ENCODE data around the gene MCL1.
"Not testable (repeated sequence)": the region's sequence is repeated elsewhere in the genome, so short reads cannot be mapped to it uniquely, and the experiment has no call there.

The MCL1 gene

GRCh38 chr1:150604226-150604588, 24.8 kb upstream of the MCL1 start:
- DNase-seq (ENCODE audit: extremely low spot score, insufficient read length, low read depth) (no peak), FAIRE-seq (no peak)

- no peak for FAIRE-seq
- no peak for DNase-seq (ENCODE audit: extremely low spot score, insufficient read length, low read depth)
Measured at GRCh38 chr1:150603711-150604110, 24.3 kb upstream of the MCL1 start.

- not testable (repeated sequence) for FAIRE-seq; DNase-seq (ENCODE audit: extremely low spot score, insufficient read length, low read depth)
Measured at GRCh38 chr1:150602372-150602771, 23.0 kb upstream of the MCL1 start.

GRCh38 chr1:150601540-150601939, 22.1 kb upstream of the MCL1 start:
- DNase-seq (ENCODE audit: extremely low spot score, insufficient read length, low read depth) = no peak
- no peak for FAIRE-seq

- not testable (repeated sequence) for FAIRE-seq; DNase-seq (ENCODE audit: extremely low spot score, insufficient read length, low read depth)
Measured at GRCh38 chr1:150598346-150598745, 18.9 kb upstream of the MCL1 start.

GRCh38 chr1:150596976-150597375, 17.6 kb upstream of the MCL1 start:
- FAIRE-seq (no peak), DNase-seq (ENCODE audit: extremely low spot score, insufficient read length, low read depth) (no peak)

- no peak for DNase-seq (ENCODE audit: extremely low spot score, insufficient read length, low read depth)
- no peak for FAIRE-seq
Measured at GRCh38 chr1:150596095-150596892, 16.9 kb upstream of the MCL1 start.

GRCh38 chr1:150582371-150582770, 3.0 kb upstream of the MCL1 start:
- DNase-seq (ENCODE audit: extremely low spot score, insufficient read length, low read depth) = no peak
- no peak for FAIRE-seq

GRCh38 chr1:150581962-150582361, 2.6 kb upstream of the MCL1 start:
- DNase-seq (ENCODE audit: extremely low spot score, insufficient read length, low read depth); FAIRE-seq: not testable (repeated sequence)

- not testable (repeated sequence) for DNase-seq (ENCODE audit: extremely low spot score, insufficient read length, low read depth); FAIRE-seq
Measured at GRCh38 chr1:150581437-150581836, 2.0 kb upstream of the MCL1 start.

- DNase-seq (ENCODE audit: extremely low spot score, insufficient read length, low read depth); FAIRE-seq: not testable (repeated sequence)
Measured at GRCh38 chr1:150580966-150581365, 1.6 kb upstream of the MCL1 start.

GRCh38 chr1:150579945-150580642, 684 bp upstream of the MCL1 start:
- FAIRE-seq = no peak

GRCh38 chr1:150578272-150579109, 919 bp downstream of the MCL1 start:
- no peak for FAIRE-seq
- DNase-seq (ENCODE audit: extremely low spot score, insufficient read length, low read depth) = no peak

More at GRCh38 chr1:150579945-150580642, 684 bp upstream of the MCL1 start:
- DNase-seq (ENCODE audit: extremely low spot score, insufficient read length, low read depth) = no peak

- DNase-seq (ENCODE audit: extremely low spot score, insufficient read length, low read depth) = no peak
- no peak for FAIRE-seq
Measured at GRCh38 chr1:150577557-150578271, 1.7 kb downstream of the MCL1 start.

- DNase-seq (ENCODE audit: extremely low spot score, insufficient read length, low read depth) (no peak), FAIRE-seq (no peak)
Measured at GRCh38 chr1:150576794-150577556, 2.4 kb downstream of the MCL1 start.

- no peak for DNase-seq (ENCODE audit: extremely low spot score, insufficient read length, low read depth)
- no peak for FAIRE-seq
Measured at GRCh38 chr1:150576367-150576711, 3.1 kb downstream of the MCL1 start.

GRCh38 chr1:150575518-150576366, 3.7 kb downstream of the MCL1 start:
- FAIRE-seq = no peak
- no peak for DNase-seq (ENCODE audit: extremely low spot score, insufficient read length, low read depth)

GRCh38 chr1:150575072-150575489, 4.3 kb downstream of the MCL1 start:
- DNase-seq (ENCODE audit: extremely low spot score, insufficient read length, low read depth) = no peak
- no peak for FAIRE-seq

All from GM18507 (cell line).